ENCODE measurements around the gene MICALL1.

GRCh38 chr22:37951305-37951704 lies 45.2 kb downstream of the MICALL1 start:
- TF ChIP-seq POLR2A (IDR thresholded peaks at IDR 0.05) = no peak
- TF ChIP-seq CTCF (IDR thresholded peaks at IDR 0.05) = no peak
